ENCODE data around the gene GALNT5.

The GALNT5 gene

DNA sequence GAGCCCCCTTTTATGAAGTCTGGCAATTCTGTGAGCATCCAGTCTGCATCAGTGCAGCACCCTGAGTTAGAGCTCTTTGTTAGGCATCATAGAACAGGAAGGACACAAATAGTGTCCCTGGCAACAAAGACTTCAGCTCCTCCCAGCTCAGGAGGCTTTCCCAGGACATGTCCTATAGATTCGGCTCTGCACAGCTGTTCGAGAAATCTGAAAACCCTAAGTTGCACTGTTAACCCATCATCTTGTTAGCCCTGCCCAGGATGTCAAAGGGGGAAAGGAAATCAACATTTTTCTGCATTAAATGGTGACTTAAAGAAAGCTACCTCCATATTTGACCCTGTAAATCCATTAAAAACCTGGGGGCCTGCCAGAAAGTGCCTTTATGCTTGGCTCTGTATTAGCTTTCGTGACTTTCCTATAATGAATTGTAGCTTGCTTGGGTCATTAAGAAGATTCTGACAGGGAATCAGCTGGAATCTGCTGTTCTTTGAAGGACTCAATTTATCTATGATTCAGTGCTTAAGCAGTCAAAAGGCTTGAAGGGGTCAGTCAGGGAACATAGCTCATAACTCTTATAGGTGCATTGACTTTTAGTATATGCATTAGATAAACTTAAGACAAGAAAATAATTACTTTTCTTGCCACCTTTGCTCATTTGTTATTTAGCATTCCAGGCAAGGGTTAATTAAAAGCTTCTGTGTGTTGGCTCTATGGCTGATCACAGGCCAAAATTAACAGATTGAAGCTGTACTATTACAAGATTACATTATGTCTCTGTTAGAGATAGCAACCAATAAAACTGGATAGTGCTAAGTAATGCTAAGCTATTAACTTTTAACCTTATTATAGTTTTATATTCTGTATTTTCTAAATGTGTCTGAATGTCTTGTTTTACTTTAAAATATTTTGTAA lies 47.6 kb downstream of the GALNT5 start:
- no peaks in the 10 kb centered on the region for H3K36me3 ChIP-seq (ENCODE audit: control insufficient read depth, insufficient read depth, low read length)
- H3K27ac ChIP-seq (ENCODE audit: insufficient read depth, low read length, poor library complexity, severe bottlenecking) = no peak overlapping the region
- no peaks in the 10 kb centered on the region for H3K27me3 ChIP-seq (replicated peaks; ENCODE audit: control insufficient read depth, insufficient read depth, low read length, poor library complexity, severe bottlenecking)
- DNase-seq = no peak
- no peaks in the 10 kb centered on the region for H3K9me3 ChIP-seq (ENCODE audit: control insufficient read depth, low read length)
- H3K4me1 ChIP-seq (ENCODE audit: control insufficient read depth, insufficient read depth, low read length, poor library complexity, severe bottlenecking) = no peaks in the 10 kb centered on the region
- no peak overlapping the region for H3K4me3 ChIP-seq (ENCODE audit: insufficient read depth, low read depth, low read length, poor library complexity, severe bottlenecking)

DNA sequence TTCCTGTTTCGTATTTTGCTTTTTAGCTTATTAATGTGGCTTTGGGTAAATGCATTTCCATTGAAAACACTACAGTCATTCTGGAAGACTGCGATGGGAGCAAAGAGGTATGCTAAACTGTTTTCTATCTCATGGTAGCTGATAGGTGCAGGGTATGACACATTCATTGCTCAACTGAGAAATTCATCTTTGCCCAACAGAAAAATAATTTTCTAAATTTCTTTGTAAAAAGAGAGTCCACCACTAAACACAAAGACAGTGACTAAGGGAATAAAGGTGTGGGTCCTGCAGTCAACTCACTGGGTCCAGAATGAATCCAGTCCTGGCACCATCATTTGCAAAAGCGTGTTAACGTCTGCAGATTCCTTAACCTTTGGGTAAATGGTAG lies 48.2 kb downstream of the GALNT5 start:
- Histone ChIP-seq H3K27me3 (replicated peaks; ENCODE audit: control insufficient read depth, insufficient read depth, low read length, poor library complexity, severe bottlenecking) (no peaks in the 10 kb centered on the region), H3K4me1 (ENCODE audit: control insufficient read depth, insufficient read depth, low read length, poor library complexity, severe bottlenecking) (no peaks in the 10 kb centered on the region), H3K9me3 (ENCODE audit: control insufficient read depth, low read length) (no peaks in the 10 kb centered on the region), H3K27ac (ENCODE audit: insufficient read depth, low read length, poor library complexity, severe bottlenecking) (no peak overlapping the region), H3K36me3 (ENCODE audit: control insufficient read depth, insufficient read depth, low read length) (no peaks in the 10 kb centered on the region), H3K4me3 (ENCODE audit: insufficient read depth, low read depth, low read length, poor library complexity, severe bottlenecking) (no peak overlapping the region)
- no peak for DNase-seq

DNA sequence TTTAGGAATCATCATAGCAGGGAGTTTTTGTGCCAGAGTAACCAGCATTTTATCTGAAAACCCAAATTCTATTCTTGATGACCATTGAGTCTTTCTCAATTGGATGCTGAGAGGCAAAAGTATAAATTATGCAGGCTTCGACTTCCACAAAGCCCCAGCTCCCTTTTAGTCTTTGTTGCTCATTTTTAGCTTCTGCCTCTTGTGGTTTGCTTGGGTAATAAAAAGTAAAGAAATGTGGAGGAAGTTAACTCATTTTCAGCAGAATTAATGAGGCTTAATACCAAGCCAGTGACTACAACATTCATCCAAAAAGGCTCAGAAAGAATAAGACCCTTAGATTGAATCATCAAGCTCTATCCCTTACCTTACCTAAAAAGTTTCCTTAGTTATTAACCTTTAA lies 49.5 kb downstream of the GALNT5 start:
- Histone ChIP-seq H3K4me1 (ENCODE audit: control insufficient read depth, insufficient read depth, low read length, poor library complexity, severe bottlenecking) (no peaks in the 10 kb centered on the region), H3K36me3 (ENCODE audit: control insufficient read depth, insufficient read depth, low read length) (no peaks in the 10 kb centered on the region), H3K4me3 (ENCODE audit: insufficient read depth, low read depth, low read length, poor library complexity, severe bottlenecking) (no peak overlapping the region), H3K9me3 (ENCODE audit: control insufficient read depth, low read length) (no peaks in the 10 kb centered on the region), H3K27me3 (replicated peaks; ENCODE audit: control insufficient read depth, insufficient read depth, low read length, poor library complexity, severe bottlenecking) (no peaks in the 10 kb centered on the region), H3K27ac (ENCODE audit: insufficient read depth, low read length, poor library complexity, severe bottlenecking) (no peak overlapping the region)
- DNase-seq = no peak

DNA sequence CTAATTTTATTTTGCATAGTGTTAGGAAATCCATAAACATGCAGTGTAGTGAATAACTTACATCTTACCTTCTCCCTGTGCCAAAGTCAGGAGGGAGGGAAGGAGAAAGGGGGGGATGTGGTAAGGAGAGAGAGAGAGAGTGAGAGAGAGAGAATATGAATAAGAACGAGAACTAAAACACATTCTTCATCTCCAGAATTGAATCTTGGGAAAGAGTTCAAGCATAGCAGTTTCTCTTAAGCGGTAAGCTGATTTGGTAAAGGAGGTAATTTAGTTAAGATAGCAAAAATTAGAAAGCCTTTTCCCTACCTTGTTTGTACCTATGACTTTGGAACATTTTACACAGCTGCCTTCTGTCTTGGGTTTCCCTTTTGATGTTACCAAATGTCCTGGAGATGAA lies 52.4 kb downstream of the GALNT5 start:
- H3K27me3 ChIP-seq (replicated peaks; ENCODE audit: control insufficient read depth, insufficient read depth, low read length, poor library complexity, severe bottlenecking) = no peaks in the 10 kb centered on the region
- no peaks in the 10 kb centered on the region for H3K36me3 ChIP-seq (ENCODE audit: control insufficient read depth, insufficient read depth, low read length)
- DNase-seq = no peak
- H3K9me3 ChIP-seq (ENCODE audit: control insufficient read depth, low read length) = no peaks in the 10 kb centered on the region
- H3K4me3 ChIP-seq (ENCODE audit: insufficient read depth, low read depth, low read length, poor library complexity, severe bottlenecking) = no peak overlapping the region
- no peak overlapping the region for H3K27ac ChIP-seq (ENCODE audit: insufficient read depth, low read length, poor library complexity, severe bottlenecking)
- no peaks in the 10 kb centered on the region for H3K4me1 ChIP-seq (ENCODE audit: control insufficient read depth, insufficient read depth, low read length, poor library complexity, severe bottlenecking)

DNA sequence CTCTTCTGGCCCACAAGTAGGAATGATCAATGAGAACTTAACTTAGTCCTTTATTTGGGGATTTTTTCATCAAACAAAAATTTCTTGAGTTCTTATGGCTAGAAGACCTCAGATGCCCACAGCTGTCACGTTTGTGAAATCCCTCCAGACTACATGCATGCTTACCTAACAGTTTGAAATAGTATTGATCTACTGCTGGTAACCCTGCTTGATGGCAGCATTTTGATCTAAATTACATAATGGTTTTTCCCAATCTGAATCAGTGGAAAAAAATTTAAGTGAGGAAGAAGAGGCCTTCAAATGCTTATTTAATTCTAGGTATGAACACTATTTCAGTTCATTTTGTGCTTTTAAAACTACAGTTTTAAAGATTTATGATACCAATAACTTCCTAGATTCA lies 54.2 kb downstream of the GALNT5 start:
- H3K27ac ChIP-seq (ENCODE audit: insufficient read depth, low read length, poor library complexity, severe bottlenecking) = no peak overlapping the region
- no peaks in the 10 kb centered on the region for H3K9me3 ChIP-seq (ENCODE audit: control insufficient read depth, low read length)
- no peak overlapping the region for H3K4me3 ChIP-seq (ENCODE audit: insufficient read depth, low read depth, low read length, poor library complexity, severe bottlenecking)
- no peaks in the 10 kb centered on the region for H3K27me3 ChIP-seq (replicated peaks; ENCODE audit: control insufficient read depth, insufficient read depth, low read length, poor library complexity, severe bottlenecking)
- H3K4me1 ChIP-seq (ENCODE audit: control insufficient read depth, insufficient read depth, low read length, poor library complexity, severe bottlenecking) = no peaks in the 10 kb centered on the region
- no peak for DNase-seq
- H3K36me3 ChIP-seq (ENCODE audit: control insufficient read depth, insufficient read depth, low read length) = no peaks in the 10 kb centered on the region

DNA sequence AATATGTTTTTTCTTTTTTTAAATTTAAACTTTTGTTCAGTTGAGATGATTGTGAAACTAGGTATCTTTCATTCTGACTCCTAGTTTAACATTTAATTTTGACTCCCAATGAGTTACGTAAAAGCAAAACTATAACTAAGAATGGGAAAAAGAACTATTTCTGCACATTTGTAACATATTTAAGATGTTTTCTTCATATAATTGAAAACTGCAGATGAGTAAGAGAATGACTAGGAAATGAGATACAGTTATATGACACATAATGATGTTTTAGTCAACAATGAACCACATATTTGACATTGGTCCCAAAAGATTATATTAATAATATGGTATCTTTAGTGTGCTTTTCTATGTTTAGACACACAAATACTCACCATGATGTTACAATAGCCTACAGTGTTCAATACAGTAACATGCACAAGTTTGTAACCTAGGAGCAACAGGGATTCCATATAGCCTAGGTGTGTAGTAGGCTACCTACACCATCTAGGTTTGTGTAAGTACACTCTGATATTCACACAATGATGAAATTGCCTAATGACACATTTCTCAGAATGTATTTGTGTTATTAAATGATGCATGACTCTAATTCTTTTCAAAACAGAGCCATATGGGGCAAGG lies 55.5 kb downstream of the GALNT5 start:
- H3K4me1 ChIP-seq (ENCODE audit: control insufficient read depth, insufficient read depth, low read length, poor library complexity, severe bottlenecking) = no peaks in the 10 kb centered on the region
- no peak for DNase-seq
- H3K4me3 ChIP-seq (ENCODE audit: insufficient read depth, low read depth, low read length, poor library complexity, severe bottlenecking) = no peak overlapping the region
- no peaks in the 10 kb centered on the region for H3K9me3 ChIP-seq (ENCODE audit: control insufficient read depth, low read length)
- no peaks in the 10 kb centered on the region for H3K27me3 ChIP-seq (replicated peaks; ENCODE audit: control insufficient read depth, insufficient read depth, low read length, poor library complexity, severe bottlenecking)
- no peak overlapping the region for H3K27ac ChIP-seq (ENCODE audit: insufficient read depth, low read length, poor library complexity, severe bottlenecking)
- H3K36me3 ChIP-seq (ENCODE audit: control insufficient read depth, insufficient read depth, low read length) = no peaks in the 10 kb centered on the region

DNA sequence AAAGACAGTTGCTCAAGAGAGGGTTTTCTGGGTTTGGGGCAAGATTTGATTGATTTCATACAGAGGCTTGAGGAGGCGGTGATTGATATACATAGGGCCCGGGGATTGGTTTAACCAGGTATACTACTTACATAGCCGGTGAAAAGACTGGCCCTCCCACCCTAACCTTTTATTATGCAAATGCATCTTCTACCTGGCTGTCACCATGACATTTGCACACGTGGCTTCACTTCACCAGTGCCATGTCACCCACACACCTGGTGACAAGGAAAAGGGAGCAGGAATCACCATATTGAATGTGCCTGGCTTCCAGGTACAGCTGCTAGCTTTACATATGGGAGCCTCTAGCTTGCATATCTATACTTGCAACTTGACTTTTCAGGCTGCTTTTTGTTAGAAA lies 58.4 kb downstream of the GALNT5 start:
- H3K4me1 ChIP-seq (ENCODE audit: control insufficient read depth, insufficient read depth, low read length, poor library complexity, severe bottlenecking) = no peaks in the 10 kb centered on the region
- DNase-seq = no peak
- H3K9me3 ChIP-seq (ENCODE audit: control insufficient read depth, low read length) = no peaks in the 10 kb centered on the region
- H3K27me3 ChIP-seq (replicated peaks; ENCODE audit: control insufficient read depth, insufficient read depth, low read length, poor library complexity, severe bottlenecking) = no peaks in the 10 kb centered on the region
- no peak overlapping the region for H3K27ac ChIP-seq (ENCODE audit: insufficient read depth, low read length, poor library complexity, severe bottlenecking)
- no peaks in the 10 kb centered on the region for H3K36me3 ChIP-seq (ENCODE audit: control insufficient read depth, insufficient read depth, low read length)
- H3K4me3 ChIP-seq (ENCODE audit: insufficient read depth, low read depth, low read length, poor library complexity, severe bottlenecking) = no peak overlapping the region

DNA sequence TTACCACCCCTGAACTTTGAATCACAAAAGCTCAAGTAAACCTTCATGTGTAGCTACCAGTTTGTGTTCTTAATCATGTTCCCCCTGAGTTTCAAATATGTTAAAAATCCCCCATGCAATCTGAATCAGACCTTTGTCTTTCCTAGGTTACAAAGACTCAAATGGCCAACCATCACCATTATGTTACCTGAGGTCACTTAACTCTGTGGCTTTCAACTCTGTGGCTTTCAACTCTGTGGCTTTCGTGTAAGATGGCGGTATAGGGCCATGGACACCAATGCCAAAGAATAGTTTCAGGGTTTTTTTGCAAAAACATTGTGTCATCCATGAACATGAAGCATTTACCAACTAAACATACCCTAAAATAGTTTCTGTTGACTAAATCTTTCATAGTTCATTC lies 61.4 kb downstream of the GALNT5 start:
- H3K9me3 ChIP-seq (ENCODE audit: control insufficient read depth, low read length) = no peaks in the 10 kb centered on the region
- H3K4me1 ChIP-seq (ENCODE audit: control insufficient read depth, insufficient read depth, low read length, poor library complexity, severe bottlenecking) = no peaks in the 10 kb centered on the region
- no peak overlapping the region for H3K27ac ChIP-seq (ENCODE audit: insufficient read depth, low read length, poor library complexity, severe bottlenecking)
- H3K36me3 ChIP-seq (ENCODE audit: control insufficient read depth, insufficient read depth, low read length) = no peaks in the 10 kb centered on the region
- H3K4me3 ChIP-seq (ENCODE audit: insufficient read depth, low read depth, low read length, poor library complexity, severe bottlenecking) = no peak overlapping the region
- DNase-seq = no peak
- H3K27me3 ChIP-seq (replicated peaks; ENCODE audit: control insufficient read depth, insufficient read depth, low read length, poor library complexity, severe bottlenecking) = no peaks in the 10 kb centered on the region

DNA sequence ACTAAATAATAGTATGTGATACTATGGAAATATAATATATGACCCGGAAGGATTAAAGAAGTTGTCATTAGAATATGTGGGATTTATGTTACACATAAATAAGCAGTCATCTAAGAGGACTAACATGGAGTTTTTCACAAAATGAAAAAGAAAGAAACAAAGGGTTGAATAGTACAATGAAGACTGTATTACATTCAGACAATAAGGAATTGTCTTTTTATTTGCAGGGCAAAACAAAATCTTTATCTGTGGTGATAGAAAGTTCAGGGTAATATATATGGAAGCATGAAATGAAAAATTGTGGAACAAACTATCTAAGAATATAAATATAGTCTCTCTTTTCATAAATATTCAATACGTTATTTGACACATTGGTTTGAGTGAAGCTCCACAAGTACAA lies 62.3 kb downstream of the GALNT5 start:
- no peaks in the 10 kb centered on the region for H3K9me3 ChIP-seq (ENCODE audit: control insufficient read depth, low read length)
- H3K4me1 ChIP-seq (ENCODE audit: control insufficient read depth, insufficient read depth, low read length, poor library complexity, severe bottlenecking) = no peaks in the 10 kb centered on the region
- no peak overlapping the region for H3K4me3 ChIP-seq (ENCODE audit: insufficient read depth, low read depth, low read length, poor library complexity, severe bottlenecking)
- no peak for DNase-seq
- no peak overlapping the region for H3K27ac ChIP-seq (ENCODE audit: insufficient read depth, low read length, poor library complexity, severe bottlenecking)
- H3K36me3 ChIP-seq (ENCODE audit: control insufficient read depth, insufficient read depth, low read length) = no peaks in the 10 kb centered on the region
- H3K27me3 ChIP-seq (replicated peaks; ENCODE audit: control insufficient read depth, insufficient read depth, low read length, poor library complexity, severe bottlenecking) = no peaks in the 10 kb centered on the region

DNA sequence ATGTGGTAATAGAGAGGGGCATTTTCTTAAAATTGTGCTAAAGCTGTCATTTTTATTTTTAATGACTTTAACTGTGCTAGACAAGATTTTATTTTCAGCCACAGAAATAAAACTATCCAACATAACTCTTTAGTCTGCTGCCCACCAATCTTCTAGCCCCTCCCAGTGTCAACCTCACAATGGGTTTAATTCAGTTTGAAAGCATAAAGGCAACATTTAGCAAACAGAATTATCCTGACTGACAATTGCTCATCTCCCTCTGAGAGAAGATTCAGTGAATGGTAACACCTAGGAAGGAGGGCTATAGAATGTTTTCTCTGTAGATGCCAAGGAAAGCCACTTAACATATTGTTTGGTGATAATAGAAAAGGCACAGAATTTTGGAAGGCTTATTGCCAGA lies 62.9 kb downstream of the GALNT5 start:
- Histone ChIP-seq H3K9me3 (ENCODE audit: control insufficient read depth, low read length) (no peaks in the 10 kb centered on the region), H3K4me1 (ENCODE audit: control insufficient read depth, insufficient read depth, low read length, poor library complexity, severe bottlenecking) (no peaks in the 10 kb centered on the region), H3K36me3 (ENCODE audit: control insufficient read depth, insufficient read depth, low read length) (no peaks in the 10 kb centered on the region), H3K27me3 (replicated peaks; ENCODE audit: control insufficient read depth, insufficient read depth, low read length, poor library complexity, severe bottlenecking) (no peaks in the 10 kb centered on the region), H3K27ac (ENCODE audit: insufficient read depth, low read length, poor library complexity, severe bottlenecking) (no peak overlapping the region), H3K4me3 (ENCODE audit: insufficient read depth, low read depth, low read length, poor library complexity, severe bottlenecking) (no peak overlapping the region)
- no peak for DNase-seq

Measured in effector memory CD4-positive, alpha-beta T cell (primary cell).